ENCODE data around the gene LIMD2.

LIMD2 gene

DNA sequence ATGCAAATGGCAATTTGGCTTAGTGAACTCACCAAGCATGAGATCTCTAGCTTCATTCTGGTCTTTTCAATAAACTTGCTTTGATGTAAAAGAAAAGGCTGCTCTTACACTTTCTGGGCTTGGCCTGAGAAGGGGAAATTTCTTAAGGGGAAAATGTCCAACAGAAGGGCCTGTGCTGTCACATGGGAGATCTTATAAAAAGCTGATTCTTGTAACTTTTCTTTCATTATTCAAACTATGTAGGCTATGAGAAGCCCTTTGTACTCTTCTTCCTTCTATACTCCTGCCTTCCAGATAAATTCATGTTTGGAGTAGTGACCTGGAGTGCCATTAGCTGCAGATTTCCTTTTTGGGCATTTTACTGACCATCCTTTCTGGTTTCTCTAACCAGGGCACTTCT, 16.9 kb downstream of the LIMD2 start:
- TF ChIP-seq, protein P1, sequence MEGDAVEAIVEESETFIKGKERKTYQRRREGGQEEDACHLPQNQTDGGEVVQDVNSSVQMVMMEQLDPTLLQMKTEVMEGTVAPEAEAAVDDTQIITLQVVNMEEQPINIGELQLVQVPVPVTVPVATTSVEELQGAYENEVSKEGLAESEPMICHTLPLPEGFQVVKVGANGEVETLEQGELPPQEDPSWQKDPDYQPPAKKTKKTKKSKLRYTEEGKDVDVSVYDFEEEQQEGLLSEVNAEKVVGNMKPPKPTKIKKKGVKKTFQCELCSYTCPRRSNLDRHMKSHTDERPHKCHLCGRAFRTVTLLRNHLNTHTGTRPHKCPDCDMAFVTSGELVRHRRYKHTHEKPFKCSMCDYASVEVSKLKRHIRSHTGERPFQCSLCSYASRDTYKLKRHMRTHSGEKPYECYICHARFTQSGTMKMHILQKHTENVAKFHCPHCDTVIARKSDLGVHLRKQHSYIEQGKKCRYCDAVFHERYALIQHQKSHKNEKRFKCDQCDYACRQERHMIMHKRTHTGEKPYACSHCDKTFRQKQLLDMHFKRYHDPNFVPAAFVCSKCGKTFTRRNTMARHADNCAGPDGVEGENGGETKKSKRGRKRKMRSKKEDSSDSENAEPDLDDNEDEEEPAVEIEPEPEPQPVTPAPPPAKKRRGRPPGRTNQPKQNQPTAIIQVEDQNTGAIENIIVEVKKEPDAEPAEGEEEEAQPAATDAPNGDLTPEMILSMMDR (conservative IDR thresholded peaks at IDR 0.05; ENCODE audit: low read depth, low read length) = no peak
- Histone ChIP-seq H3K4me3 (IDR thresholded peaks at IDR 0.05; ENCODE audit: insufficient read depth, low read depth, low read length) (no peak overlapping the region), H3K79me2 (ENCODE audit: insufficient read depth, low read depth) (no peaks in the 10 kb centered on the region), H4K20me1 (ENCODE audit: insufficient read depth) (no peaks in the 10 kb centered on the region), H3K27ac (no peak overlapping the region), H3K36me3 (ENCODE audit: insufficient read depth) (no peaks in the 10 kb centered on the region), H3K4me1 (ENCODE audit: low read depth, poor library complexity, severe bottlenecking) (no peaks in the 10 kb centered on the region), H3K9ac (no peak overlapping the region), H3K27me3 (ENCODE audit: insufficient read depth, low read depth) (no peaks in the 10 kb centered on the region), H2AFZ (ENCODE audit: low read depth) (no peak overlapping the region), H3K4me2 (no peak overlapping the region)

DNA sequence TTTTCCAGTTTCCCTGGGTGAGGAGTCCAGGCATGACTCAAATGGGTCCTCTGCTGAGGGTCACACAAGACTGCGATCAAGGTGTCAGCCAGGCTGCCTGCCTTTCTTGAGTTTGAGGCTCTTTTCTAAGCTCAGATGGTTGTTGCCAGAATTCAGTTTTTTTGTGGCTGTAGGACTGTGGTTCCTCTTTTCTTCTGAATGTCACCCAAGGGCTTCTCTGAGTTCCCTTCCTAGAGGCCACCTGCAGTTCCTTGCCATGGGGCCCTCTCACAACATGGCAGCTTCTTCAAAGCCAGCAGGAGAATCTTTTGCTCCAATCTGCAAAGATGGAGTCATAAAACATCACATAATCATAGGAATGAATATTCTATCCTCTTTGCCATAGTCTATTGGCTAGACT, 17.5 kb downstream of the LIMD2 start:
- Histone ChIP-seq H3K27ac (no peak overlapping the region), H3K4me2 (no peak overlapping the region), H3K79me2 (ENCODE audit: insufficient read depth, low read depth) (no peaks in the 10 kb centered on the region), H2AFZ (ENCODE audit: low read depth) (no peak overlapping the region), H4K20me1 (ENCODE audit: insufficient read depth) (no peaks in the 10 kb centered on the region), H3K4me1 (ENCODE audit: low read depth, poor library complexity, severe bottlenecking) (no peaks in the 10 kb centered on the region), H3K36me3 (ENCODE audit: insufficient read depth) (no peaks in the 10 kb centered on the region), H3K4me3 (IDR thresholded peaks at IDR 0.05; ENCODE audit: insufficient read depth, low read depth, low read length) (no peak overlapping the region), H3K27me3 (ENCODE audit: insufficient read depth, low read depth) (no peaks in the 10 kb centered on the region), H3K9ac (no peak overlapping the region)
- TF ChIP-seq, protein P1 (conservative IDR thresholded peaks at IDR 0.05; ENCODE audit: low read depth, low read length) = no peak

DNA sequence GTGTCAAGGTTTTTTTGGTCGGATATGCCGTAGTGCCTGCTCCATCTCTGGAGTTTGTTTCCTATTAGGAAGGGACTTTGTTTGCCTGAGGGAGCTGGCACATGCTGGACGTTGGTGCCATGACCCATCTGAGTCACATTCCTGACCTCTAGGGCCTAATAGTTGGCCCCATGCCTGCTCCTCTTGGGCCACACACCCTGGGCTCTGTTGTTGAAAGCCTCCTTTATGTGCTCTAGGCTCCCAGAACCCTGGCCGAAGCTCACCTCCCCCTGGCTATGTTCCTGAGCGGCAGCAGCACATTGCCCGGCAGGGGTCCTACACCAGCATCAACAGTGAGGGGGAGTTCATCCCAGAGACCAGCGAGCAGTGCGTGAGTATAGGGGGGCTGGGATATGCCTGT, 18.4 kb downstream of the LIMD2 start:
- Histone ChIP-seq H3K79me2 (ENCODE audit: insufficient read depth, low read depth) (no peaks in the 10 kb centered on the region), H3K36me3 (ENCODE audit: insufficient read depth) (no peaks in the 10 kb centered on the region), H3K4me1 (ENCODE audit: low read depth, poor library complexity, severe bottlenecking) (no peaks in the 10 kb centered on the region), H3K9ac (no peak overlapping the region), H4K20me1 (ENCODE audit: insufficient read depth) (no peaks in the 10 kb centered on the region), H3K4me2 (no peak overlapping the region), H3K4me3 (IDR thresholded peaks at IDR 0.05; ENCODE audit: insufficient read depth, low read depth, low read length) (no peak overlapping the region), H2AFZ (ENCODE audit: low read depth) (no peak overlapping the region), H3K27me3 (ENCODE audit: insufficient read depth, low read depth) (no peaks in the 10 kb centered on the region), H3K27ac (no peak overlapping the region)
- TF ChIP-seq, protein P1 (conservative IDR thresholded peaks at IDR 0.05; ENCODE audit: low read depth, low read length) = no peak

DNA sequence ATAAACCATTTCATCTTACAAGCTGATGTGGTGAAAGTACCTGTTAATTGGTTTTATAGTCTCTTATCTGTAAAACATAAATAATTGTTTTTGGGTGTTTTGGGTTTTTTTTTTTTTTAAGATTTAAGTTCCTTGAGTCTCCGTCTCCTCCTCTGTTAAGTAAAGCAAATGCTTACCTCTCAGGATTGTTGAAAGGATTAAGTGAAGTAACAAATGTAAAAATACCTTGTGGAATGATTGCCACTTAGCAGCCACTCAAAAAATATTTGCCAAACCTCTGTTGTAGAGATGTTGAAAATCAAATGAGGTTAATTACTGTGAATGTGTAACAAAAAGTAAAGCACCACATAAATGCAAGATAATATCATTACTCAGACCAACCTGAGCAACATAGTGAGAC, 19.2 kb downstream of the LIMD2 start:
- H3K36me3 ChIP-seq (ENCODE audit: insufficient read depth) = no peaks in the 10 kb centered on the region
- no peak overlapping the region for H2AFZ ChIP-seq (ENCODE audit: low read depth)
- H3K4me3 ChIP-seq (IDR thresholded peaks at IDR 0.05; ENCODE audit: insufficient read depth, low read depth, low read length) = no peak overlapping the region
- H3K9ac ChIP-seq = no peak overlapping the region
- H3K4me2 ChIP-seq = no peak overlapping the region
- no peak overlapping the region for H3K27ac ChIP-seq
- H3K4me1 ChIP-seq (ENCODE audit: low read depth, poor library complexity, severe bottlenecking) = no peaks in the 10 kb centered on the region
- no peaks in the 10 kb centered on the region for H3K27me3 ChIP-seq (ENCODE audit: insufficient read depth, low read depth)
- TF ChIP-seq, protein P1 (conservative IDR thresholded peaks at IDR 0.05; ENCODE audit: low read depth, low read length) = no peak
- H4K20me1 ChIP-seq (ENCODE audit: insufficient read depth) = no peaks in the 10 kb centered on the region
- no peaks in the 10 kb centered on the region for H3K79me2 ChIP-seq (ENCODE audit: insufficient read depth, low read depth)

DNA sequence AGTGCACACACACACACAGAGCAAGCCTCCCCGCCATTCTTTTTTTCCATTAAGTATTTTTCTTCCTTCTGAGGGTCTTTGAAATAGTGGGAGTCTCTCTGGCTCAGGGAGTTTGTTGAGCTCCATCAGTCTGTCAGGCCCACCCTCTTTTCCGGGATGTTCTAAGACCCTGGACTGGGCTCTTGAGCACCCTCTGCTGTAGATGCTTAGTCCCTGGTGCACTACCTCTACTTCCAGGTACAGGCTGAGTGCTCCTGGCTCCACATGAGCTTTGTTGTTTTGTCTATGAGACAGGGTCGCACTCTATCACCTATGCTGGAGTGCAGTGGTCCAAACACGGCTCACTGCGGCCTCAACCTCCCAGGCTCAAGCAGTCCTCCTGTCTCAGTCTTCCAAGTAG, 20.7 kb downstream of the LIMD2 start:
- H3K36me3 ChIP-seq (ENCODE audit: insufficient read depth) = no peaks in the 10 kb centered on the region
- H2AFZ ChIP-seq (ENCODE audit: low read depth) = no peak overlapping the region
- no peaks in the 10 kb centered on the region for H3K4me1 ChIP-seq (ENCODE audit: low read depth, poor library complexity, severe bottlenecking)
- H3K79me2 ChIP-seq (ENCODE audit: insufficient read depth, low read depth) = no peaks in the 10 kb centered on the region
- H3K9ac ChIP-seq = no peak overlapping the region
- H3K4me2 ChIP-seq = no peak overlapping the region
- no peak overlapping the region for H3K27ac ChIP-seq
- TF ChIP-seq, protein P1 (conservative IDR thresholded peaks at IDR 0.05; ENCODE audit: low read depth, low read length) = 0 out of 2 replicates have a peak, but pooled peaks have one; percentile 14
- no peak overlapping the region for H3K4me3 ChIP-seq (IDR thresholded peaks at IDR 0.05; ENCODE audit: insufficient read depth, low read depth, low read length)
- H3K27me3 ChIP-seq (ENCODE audit: insufficient read depth, low read depth) = no peaks in the 10 kb centered on the region
- H4K20me1 ChIP-seq (ENCODE audit: insufficient read depth) = no peaks in the 10 kb centered on the region
